SK-N-SH (cell line): Measurements from ENCODE around the gene GRK2. TPM values are rescaled to one million over a fixed set of nuclear protein-coding genes. Genes with fewer than 3 reads are reported as not detected.

Source experiments
- CTCF ChIA-PET: fragments of 300-600, 350-600 bp; formaldehyde crosslinking; extraction: SDS; loops from one replicate; lab custom pipeline; 2021; lab: Yijun Ruan, JAX
- POLR2A ChIA-PET: fragments of 350-600 bp; sonication (Branson Sonifier 250); formaldehyde crosslinking; extraction: SDS; loops from one replicate; lab custom pipeline; 2020; ENCODE audit warnings: antibody characterized with exemption, inconsistent platforms; lab: Yijun Ruan, JAX
- DNase-seq: peaks from one replicate; pipeline ENCODE4 v3.0.0; 2012
- H2AFZ ChIP-seq: fragments of 200-600 bp; sonication (generic); 2 replicates; pipeline ENCODE4 v1.8.1; 2016; ENCODE audit warnings: antibody characterized with exemption, mild to moderate bottlenecking, low read depth
- H3F3A ChIP-seq: fragments of 200-600 bp; sonication (generic); replicated peaks from 2 replicates; pipeline ENCODE3; 2016; ENCODE audit warnings: antibody characterized with exemption, mild to moderate bottlenecking; ENCODE audit not compliant: insufficient read depth
- H3K27ac ChIP-seq, 2 experiments: fragments of 200-500 bp in 1 of 2; fragments of 200-600 bp in 1 of 2; sonication (Bioruptor generic) in 1 of 2; sonication (generic), shearing (Covaris generic) in 1 of 2; 2 replicates each; pipeline versions ENCODE4 v1.5.1 to v1.6.1; 2014 to 2016; ENCODE audit warnings: low read depth in 2 of 2, inconsistent platforms in 1 of 2, low read length in 1 of 2, mild to moderate bottlenecking in 1 of 2, mixed read lengths in 1 of 2
- H3K27me3 ChIP-seq: fragments of 200-600 bp; sonication (generic), shearing (Covaris generic); 2 replicates; pipeline ENCODE4 v1.6.1; 2016; ENCODE audit warnings: mixed run types; ENCODE audit not compliant: insufficient read depth
- H3K36me3 ChIP-seq, 2 experiments: fragments of 200-500 bp in 1 of 2; fragments of 200-600 bp in 1 of 2; sonication (Bioruptor generic) in 1 of 2; sonication (generic) in 1 of 2; replicated peaks in 1 of 2; 2 replicates each; pipeline versions ENCODE3 to v1.5.1; 2014 to 2016; ENCODE audit warnings: low read length in 1 of 2, mild to moderate bottlenecking in 1 of 2; ENCODE audit not compliant: insufficient read depth in 2 of 2, control insufficient read depth in 1 of 2
- H3K4me1 ChIP-seq, 2 experiments: fragments of 200-500 bp in 1 of 2; fragments of 200-600 bp in 1 of 2; sonication (Bioruptor generic) in 1 of 2; sonication (generic), shearing (Covaris generic) in 1 of 2; 2 replicates each; pipeline versions ENCODE4 v1.5.1 to v1.6.1; 2014 to 2016; ENCODE audit warnings: low read depth in 1 of 2, low read length in 1 of 2, mixed run types in 1 of 2; ENCODE audit not compliant: insufficient read depth in 2 of 2, control insufficient read depth in 1 of 2
- H3K4me2 ChIP-seq: fragments of 200-600 bp; sonication (generic), shearing (Covaris generic); 2 replicates; pipeline ENCODE4 v1.6.1; 2017; ENCODE audit warnings: mixed run types
- H3K4me3 ChIP-seq, 2 experiments: fragments of 200-500 bp in 1 of 2; fragments of 200-600 bp in 1 of 2; sonication (Bioruptor generic) in 1 of 2; sonication (generic), shearing (Covaris generic) in 1 of 2; 2 replicates each; pipeline versions ENCODE4 v1.5.1 to v1.8.1; 2014 to 2016; ENCODE audit warnings: low read depth in 2 of 2, inconsistent platforms in 1 of 2, low read length in 1 of 2, mild to moderate bottlenecking in 1 of 2, mixed read lengths in 1 of 2, moderate library complexity in 1 of 2
- H3K79me2 ChIP-seq: fragments of 200-600 bp; sonication (generic); 2 replicates; pipeline ENCODE4 v1.8.1; 2017; ENCODE audit warnings: mild to moderate bottlenecking; ENCODE audit not compliant: insufficient read depth
- H3K9ac ChIP-seq: fragments of 200-600 bp; sonication (generic); 2 replicates; pipeline ENCODE4 v1.6.1; 2017; ENCODE audit warnings: mixed run types
- H3K9me2 ChIP-seq: fragments of 200-600 bp; sonication (generic); 2 replicates; pipeline ENCODE4 v1.6.1; 2017; ENCODE audit warnings: mixed run types
- H3K9me3 ChIP-seq: fragments of 200-600 bp; sonication (generic); 2 replicates; pipeline ENCODE4 v1.6.1; 2017; ENCODE audit warnings: mixed run types, mild to moderate bottlenecking, moderate library complexity
- H4K20me1 ChIP-seq: fragments of 200-600 bp; sonication (generic); 2 replicates; pipeline ENCODE4 v1.6.1; 2017; ENCODE audit warnings: mild to moderate bottlenecking, mixed run types; ENCODE audit not compliant: insufficient read depth
- CHD2 ChIP-seq: fragments of 150-350 bp; IDR thresholded peaks from 2 replicates; pipeline ENCODE4 v1.6.1; 2018; ENCODE audit warnings: low read length; ENCODE audit not compliant: partially characterized antibody
- CTCF ChIP-seq: fragments of 200-600 bp; sonication (generic); IDR thresholded peaks from 2 replicates; pipeline ENCODE4 v1.6.1; 2017; ENCODE audit warnings: antibody characterized with exemption, mild to moderate bottlenecking, moderate library complexity
- ELF1 ChIP-seq: IDR thresholded peaks from 2 replicates; pipeline ENCODE4 v1.4.0; 2012
- EP300 ChIP-seq, 2 experiments: IDR thresholded peaks; 2 replicates each; pipeline versions ENCODE4 v1.4.0 to v1.6.1; 2012; ENCODE audit warnings: borderline replicate concordance in 1 of 2, low read depth in 1 of 2, low read length in 1 of 2
- FOSL2 ChIP-seq: IDR thresholded peaks from 2 replicates; pipeline ENCODE4 v1.4.0; 2012; ENCODE audit warnings: low read depth, mild to moderate bottlenecking, moderate library complexity, borderline replicate concordance
- GABPA ChIP-seq: IDR thresholded peaks from 2 replicates; pipeline ENCODE4 v1.4.0; 2012; ENCODE audit warnings: low read depth, mild to moderate bottlenecking
- IRF3 ChIP-seq: fragments of 150-350 bp; IDR thresholded peaks from 2 replicates; pipeline ENCODE4 v1.6.1; 2016; ENCODE audit warnings: mild to moderate bottlenecking, low read depth, low read length
- MAX ChIP-seq: IDR thresholded peaks from 2 replicates; pipeline ENCODE4 v1.4.0; 2012; ENCODE audit warnings: low read depth
- MXI1 ChIP-seq: IDR thresholded peaks from 2 replicates; pipeline ENCODE4 v1.6.1; 2012; ENCODE audit warnings: mild to moderate bottlenecking, low read depth, low read length, improper control_type of control experiment
- NFIC ChIP-seq: IDR thresholded peaks from 2 replicates; pipeline ENCODE4 v1.4.0; 2012; ENCODE audit warnings: borderline replicate concordance
- NRF1 ChIP-seq: IDR thresholded peaks from 2 replicates; pipeline ENCODE4 v1.6.1; 2012; ENCODE audit warnings: low read depth, mild to moderate bottlenecking, low read length
- PBX3 ChIP-seq: IDR thresholded peaks from 2 replicates; pipeline ENCODE4; 2012
- POLR2AphosphoS5 ChIP-seq: IDR thresholded peaks from 2 replicates; pipeline ENCODE4 v1.6.1; 2012; ENCODE audit warnings: low read depth, low read length
- RCOR1 ChIP-seq: fragments of 150-350 bp; IDR thresholded peaks from 2 replicates; pipeline ENCODE4 v1.6.1; 2017; ENCODE audit warnings: antibody characterized with exemption, low read length
- REST ChIP-seq: IDR thresholded peaks from 2 replicates; pipeline ENCODE4 v1.6.1; 2012; ENCODE audit warnings: mild to moderate bottlenecking, low read depth, low read length, moderate library complexity
- RFX5 ChIP-seq: IDR thresholded peaks from 2 replicates; pipeline ENCODE4 v1.6.1; 2012; ENCODE audit warnings: mild to moderate bottlenecking, improper control_type of control experiment, low read length
- TCF12 ChIP-seq: IDR thresholded peaks from 2 replicates; pipeline ENCODE4 v1.4.0; 2012
- TEAD4 ChIP-seq: IDR thresholded peaks from 2 replicates; pipeline ENCODE4 v1.4.0; 2012; ENCODE audit warnings: mild to moderate bottlenecking, borderline replicate concordance; ENCODE audit not compliant: insufficient read depth
- USF1 ChIP-seq: IDR thresholded peaks from 2 replicates; pipeline ENCODE4 v1.4.0; 2012; ENCODE audit warnings: low read depth, borderline replicate concordance
- USF2 ChIP-seq: fragments of 150-350 bp; IDR thresholded peaks from 2 replicates; pipeline ENCODE4 v1.6.1; 2017; ENCODE audit warnings: antibody characterized with exemption, low read length, low read depth, borderline replicate concordance
- WGBS: methylation state at CpG from one replicate; pipeline ENCODE4 v1.1.6; 2017; ENCODE audit warnings: low lambda C conversion rate; 5-methylcytosine and 5-hydroxymethylcytosine counted together
- polyA plus RNA-seq, 3 experiments: library from polyadenylated mRNA; depleted of rRNA; stranded (reverse); fragments of >200 nt; gene quantifications; 2 replicates each; pipeline ENCODE4 v1.2.3, GENCODE V29; 2012

The GRK2 gene
- polyA plus RNA-seq, 1 of the 3 experiments (the other 2 are of a cell fraction), result 48.5 TPM

GRCh38 chr11:67239783-67240575 lies 26.3 kb upstream of the GRK2 start:
- DNase-seq, result peak; percentile 91
- peaks cover 25% of the 10 kb centered on the region for H4K20me1 ChIP-seq
- H3K27ac ChIP-seq, result peak overlapping the region; percentile 89 to 96
- H3K27me3 ChIP-seq, result no peaks in the 10 kb centered on the region
- 1% methylated on average over 30 of the region's 31 CpGs for WGBS
- H3K36me3 ChIP-seq, result peaks cover 10 to 18% of the 10 kb centered on the region in 2 experiments
- peaks cover 29% of the 10 kb centered on the region for H3F3A ChIP-seq
- no peaks in the 10 kb centered on the region for H3K9me2 ChIP-seq
- ChIA-PET CTCF (interaction anchor here (0.8 to 2.5 kb wide), 8 partner anchors 12 to 159 kb away, joined by 3 to 18 read pairs (median 4); partner anchors contain the start of gene ANKRD13D), POLR2A (interaction anchor here (0.8 to 1.8 kb wide), 7 partner anchors 10 to 162 kb away, joined by 3 to 5 read pairs (median 4); partner anchors contain the start of gene PPP1CA)
- peak overlapping the region; percentile 94 for H3K9ac ChIP-seq
- peaks cover 55% of the 10 kb centered on the region for H3K79me2 ChIP-seq
- no peaks in the 10 kb centered on the region for H3K9me3 ChIP-seq
- peak overlapping the region; percentile 99 for H3K4me2 ChIP-seq
- H3K4me1 ChIP-seq, result peaks cover 7 to 24% of the 10 kb centered on the region in 2 experiments; a peak in 3 of 4 replicates
- 0 out of 2 replicates have a peak overlapping the region, but pooled peaks have one; percentile 25 for H2AFZ ChIP-seq
- H3K4me3 ChIP-seq, result peak overlapping the region; percentile 70 to 89
- peak; percentile 81 for TF ChIP-seq REST
- no peak for TF ChIP-seq USF1
- peak; percentile 25; the same call in 1 of the 2 replicates for TF ChIP-seq TCF12
- no peak for TF ChIP-seq TEAD4
- TF ChIP-seq MAX, result peak; percentile 98
- no peak for TF ChIP-seq CTCF
- TF ChIP-seq NFIC, result no peak
- TF ChIP-seq ELF1, result no peak
- peak; percentile 16 for TF ChIP-seq CHD2
- peak; percentile 100 for TF ChIP-seq MXI1
- TF ChIP-seq RCOR1, result no peak
- peak; percentile 49; the same call in 1 of the 2 replicates for TF ChIP-seq GABPA
- TF ChIP-seq USF2, result no peak
- peak; percentile 99 for TF ChIP-seq POLR2AphosphoS5
- peak; percentile 25; the same call in 1 of the 2 replicates for TF ChIP-seq FOSL2
- 0 out of 2 replicates have a peak, but pooled peaks have one; percentile 9 for TF ChIP-seq PBX3
- TF ChIP-seq IRF3, result no peak
- 0 out of 2 replicates have a peak, but pooled peaks have one; percentile 55 for TF ChIP-seq RFX5
- TF ChIP-seq EP300 (IDR thresholded peaks at IDR 0.05; ENCODE audit: borderline replicate concordance in 1 of 2, low read depth in 1 of 2, low read length in 1 of 2), result peak in 1 of 2 experiments; percentile 60; a peak in 3 of 4 replicates
- TF ChIP-seq NRF1, result no peak
